Fibroblast of the conjunctiva (primary cell): Measurements from ENCODE around the gene CCDC180.
A peak's percentile ranks its signal among the peaks of the same experiment; 100 is the strongest.
"Not testable (repeated sequence)": the region's sequence is repeated elsewhere in the genome, so short reads cannot be mapped to it uniquely, and the experiment has no call there.

Experiments used
- DNase-seq: peaks from one replicate; pipeline ENCODE4 v3.0.0-alpha.2; 2010; ENCODE audit warnings: low read depth

Gene CCDC180

GRCh38 chr9:97307500-97308163 lies at the start of gene CCDC180:
Gene CCDC180, plus strand, starts transcription at chr9:97307659. Its CDS starts 405 bp downstream, at chr9:97308064.
- DNase-seq: no peak

GRCh38 chr9:97259834-97260514 lies 47.5 kb upstream of the CCDC180 start:
- DNase-seq: not testable (repeated sequence)

DNA sequence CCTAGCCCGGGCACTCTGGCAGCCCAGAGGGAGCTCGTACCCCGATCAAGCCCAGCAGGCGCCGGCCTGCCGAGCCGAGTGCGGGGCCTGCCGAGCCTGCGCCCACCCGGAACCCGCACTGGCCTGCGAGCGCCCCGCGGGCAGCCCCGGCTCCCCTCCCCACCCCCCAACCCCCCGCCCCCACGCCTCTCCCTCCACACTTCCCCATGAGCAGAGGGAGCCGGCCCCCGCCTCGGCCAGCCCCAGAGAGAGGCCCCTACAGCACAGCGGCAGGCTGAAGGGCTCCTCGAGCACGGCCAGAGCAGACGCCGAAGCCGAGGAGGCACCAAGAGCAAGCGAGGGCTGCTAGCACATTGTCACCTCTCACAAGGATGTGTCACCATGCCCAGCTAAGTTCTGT lies 36.2 kb upstream of the CCDC180 start:
- no peak for DNase-seq

DNA sequence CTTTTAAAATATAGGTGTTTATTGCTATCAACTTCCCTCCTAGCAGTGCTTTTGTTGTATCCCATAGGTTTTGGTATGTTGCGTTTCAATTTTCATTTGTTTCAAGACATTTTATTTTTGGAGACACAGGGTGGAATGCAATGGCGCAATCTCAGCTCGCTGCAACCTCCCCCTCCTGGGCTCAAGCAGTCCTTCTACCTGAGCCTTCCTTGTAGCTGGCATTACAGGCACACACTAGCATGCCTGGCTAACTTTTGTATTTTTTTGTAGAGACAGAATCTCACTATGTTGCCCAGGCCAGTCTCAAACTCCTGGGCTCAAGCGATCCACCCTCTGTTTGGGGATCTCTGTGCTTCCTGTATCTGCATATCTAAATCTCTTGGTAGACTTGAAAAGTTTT lies 35.4 kb upstream of the CCDC180 start:
- DNase-seq: no peak

GRCh38 chr9:97276310-97276852 lies 31.1 kb upstream of the CCDC180 start:
- DNase-seq: no peak

- no peak for DNase-seq
These were observed 29.5 kb upstream of the CCDC180 start for GRCh38 chr9:97277953-97278352.

GRCh38 chr9:97280755-97281330 lies 26.6 kb upstream of the CCDC180 start:
- no peak for DNase-seq

DNA sequence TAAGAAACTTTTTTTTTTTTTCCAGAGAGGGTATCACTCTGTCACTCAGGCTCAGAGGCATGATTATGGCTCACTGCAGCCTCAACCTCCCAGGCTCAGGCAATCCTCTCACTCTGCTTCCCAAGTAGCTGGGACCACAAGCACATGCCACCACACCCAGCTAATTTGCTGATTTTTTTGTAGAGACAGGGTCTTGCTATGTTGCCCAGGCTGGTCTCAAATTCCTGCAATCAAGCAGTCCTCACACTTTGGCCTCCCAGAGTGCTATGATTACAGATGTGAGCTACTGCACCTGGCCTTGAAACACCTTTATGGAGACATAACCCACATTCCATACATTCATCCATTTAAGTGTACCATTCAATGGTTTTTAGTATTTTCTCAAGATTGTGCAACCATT lies 23.7 kb upstream of the CCDC180 start:
- DNase-seq: no peak

GRCh38 chr9:97284798-97285197 lies 22.7 kb upstream of the CCDC180 start:
- no peak for DNase-seq

- DNase-seq: no peak
These were observed 15.3 kb upstream of the CCDC180 start for GRCh38 chr9:97292200-97292599.

DNA sequence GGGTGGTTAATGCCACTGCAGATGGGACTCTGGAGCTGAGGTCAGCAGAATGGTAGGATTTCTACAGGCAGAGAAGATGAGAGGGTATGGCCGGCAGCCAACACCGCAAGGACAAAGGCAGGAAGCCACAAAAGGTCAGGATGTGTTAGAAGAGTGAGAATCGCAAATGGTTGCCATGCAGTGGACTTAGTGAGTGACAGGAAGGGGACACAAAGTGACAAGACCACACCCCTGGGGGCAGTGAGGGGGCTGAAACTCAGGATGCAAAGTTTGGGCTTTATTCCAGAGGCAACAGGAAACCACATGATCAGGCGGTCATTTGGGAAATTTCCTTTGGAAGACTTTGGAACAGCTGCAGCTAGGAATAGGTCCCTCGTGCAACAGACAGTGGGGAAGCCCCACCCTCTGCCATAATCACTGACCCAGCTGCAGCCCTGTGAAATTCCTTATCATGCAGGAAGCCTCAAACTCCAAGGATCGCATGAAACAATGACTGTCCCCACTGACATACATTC lies 14.2 kb upstream of the CCDC180 start:
- no peak for DNase-seq

DNA sequence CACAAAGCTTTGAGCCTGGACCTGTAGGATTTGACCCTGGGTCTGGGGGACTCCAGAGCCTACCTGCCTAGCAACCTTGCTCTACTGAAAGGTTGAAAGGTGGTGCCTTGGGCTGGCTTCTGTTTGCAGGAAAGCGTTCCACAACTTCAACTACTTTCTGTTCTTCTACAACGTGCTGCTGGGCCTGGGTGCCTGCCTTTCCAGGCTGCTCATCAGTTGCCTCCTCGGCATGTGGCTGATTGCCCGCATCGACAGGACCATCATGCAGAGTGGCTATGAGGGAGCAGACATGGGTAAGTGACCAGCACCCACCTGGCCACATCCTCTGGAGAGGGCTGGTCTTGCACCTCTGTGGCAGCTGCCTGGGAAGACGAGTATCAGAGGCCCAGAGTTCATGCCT lies 13.6 kb upstream of the CCDC180 start:
- no peak for DNase-seq

- DNase-seq: no peak
These were observed 9.6 kb upstream of the CCDC180 start for GRCh38 chr9:97297889-97298288.

- no peak for DNase-seq
These were observed 7.5 kb upstream of the CCDC180 start for GRCh38 chr9:97299809-97300414.

DNA sequence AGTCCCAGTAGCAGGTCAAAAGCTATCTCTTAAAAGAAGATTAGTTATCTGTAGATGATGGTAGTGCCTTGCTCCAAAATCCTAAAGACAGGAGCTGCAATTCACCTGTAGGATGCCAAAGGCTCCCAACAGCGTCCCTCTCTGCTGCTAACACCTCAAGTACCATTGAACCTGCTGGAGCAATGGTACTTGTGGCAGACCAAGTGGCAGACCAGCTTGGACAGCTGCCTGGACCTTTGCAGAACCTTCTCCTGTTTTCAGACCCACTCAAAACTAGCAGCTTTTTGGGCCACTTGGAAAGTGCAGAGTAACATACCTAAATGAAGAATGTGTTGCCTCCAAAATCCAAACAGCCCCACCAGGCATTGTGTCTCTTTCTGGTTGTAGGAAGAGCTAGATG lies 6.9 kb upstream of the CCDC180 start:
- no peak for DNase-seq

DNA sequence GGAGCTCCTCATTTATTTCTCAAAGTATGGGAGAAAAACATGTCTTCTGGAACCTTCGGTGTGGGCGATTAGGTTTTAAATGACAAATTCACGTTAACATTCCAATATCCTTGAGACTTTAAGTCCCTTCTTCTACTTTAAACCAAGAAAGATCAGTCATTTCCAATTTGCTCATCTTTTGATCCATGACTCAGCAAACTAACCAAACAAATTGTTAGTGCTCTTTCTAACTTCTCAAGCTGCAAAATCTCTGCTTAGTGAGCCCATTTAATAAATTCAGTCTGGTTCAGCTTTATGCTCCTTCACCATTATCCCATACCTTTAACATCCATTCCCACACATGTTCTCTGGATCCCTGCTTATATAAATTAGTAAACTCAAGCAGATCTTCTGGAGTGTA lies 5.5 kb upstream of the CCDC180 start:
- no peak for DNase-seq

GRCh38 chr9:97304586-97304985 lies 2.9 kb upstream of the CCDC180 start:
- no peak for DNase-seq

- no peak for DNase-seq
These were observed 1.8 kb upstream of the CCDC180 start for GRCh38 chr9:97305501-97306298.

- peak; percentile 51 for DNase-seq
These were observed 368 bp upstream of the CCDC180 start for GRCh38 chr9:97307091-97307490.

DNA sequence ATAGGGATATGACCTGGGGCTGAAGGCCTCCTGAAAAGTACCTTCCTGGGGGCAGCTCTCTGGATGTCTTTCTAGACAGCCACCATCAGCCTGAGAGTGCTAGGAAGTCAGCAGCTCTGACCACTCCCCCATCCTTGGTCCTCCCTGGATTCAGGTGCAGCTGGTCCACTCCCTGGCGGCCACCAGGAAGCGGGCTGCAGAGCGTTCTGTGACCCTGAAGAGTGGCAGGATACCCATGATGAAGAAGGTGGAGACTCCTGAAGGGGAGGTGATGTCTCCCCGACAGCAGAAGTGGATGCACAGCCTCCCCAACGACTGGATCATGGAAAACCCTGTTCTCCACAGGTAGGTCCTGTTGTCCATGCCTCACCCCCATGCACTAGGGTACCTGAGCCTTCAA lies 1.8 kb downstream of the CCDC180 start:
- no peak for DNase-seq

DNA sequence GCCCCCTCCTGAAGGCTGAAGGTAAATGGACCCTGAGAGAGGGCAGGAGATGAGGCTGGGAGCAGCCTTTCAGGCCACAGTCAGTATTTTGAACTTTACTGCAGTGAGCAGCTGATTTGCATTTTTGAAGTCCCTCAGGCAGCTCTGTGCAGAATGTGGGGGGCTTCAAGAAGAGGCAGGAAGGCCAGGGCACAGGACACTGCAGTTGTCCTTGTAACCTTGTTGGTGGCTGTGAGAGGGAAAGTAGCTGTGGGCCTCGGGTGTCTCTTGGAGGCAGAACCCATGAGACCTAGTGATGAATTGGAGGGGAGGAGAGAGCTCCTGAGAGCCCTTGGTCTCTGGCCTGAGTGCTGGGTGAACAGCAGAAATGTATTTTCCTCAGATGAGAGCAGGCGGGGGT lies 2.6 kb downstream of the CCDC180 start:
- no peak for DNase-seq

- no peak for DNase-seq
These were observed 3.4 kb downstream of the CCDC180 start for GRCh38 chr9:97310896-97311295.
